ENCODE results near the gene TRIM7.

DNA sequence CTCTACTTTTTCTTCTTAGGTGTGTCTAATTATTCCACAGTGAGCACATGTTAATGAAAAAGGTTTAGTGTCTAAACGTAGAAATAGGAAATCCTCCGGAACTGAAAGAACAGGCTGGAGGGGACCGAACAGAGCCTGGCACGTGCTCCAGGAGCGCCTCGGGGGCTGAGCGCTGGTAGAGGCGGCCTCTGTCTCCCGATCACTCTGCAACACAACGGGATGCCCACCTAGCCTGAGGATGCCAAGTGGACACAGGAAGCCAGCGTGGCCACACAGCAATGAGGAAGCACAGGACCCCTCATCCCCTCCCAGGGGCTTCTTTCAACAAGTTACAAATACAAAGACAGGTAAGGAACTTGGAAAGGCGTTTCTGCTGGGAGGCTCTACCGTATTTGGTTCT is 19.4 kb downstream of the TRIM7 start:
- TF ChIP-seq, protein P1, sequence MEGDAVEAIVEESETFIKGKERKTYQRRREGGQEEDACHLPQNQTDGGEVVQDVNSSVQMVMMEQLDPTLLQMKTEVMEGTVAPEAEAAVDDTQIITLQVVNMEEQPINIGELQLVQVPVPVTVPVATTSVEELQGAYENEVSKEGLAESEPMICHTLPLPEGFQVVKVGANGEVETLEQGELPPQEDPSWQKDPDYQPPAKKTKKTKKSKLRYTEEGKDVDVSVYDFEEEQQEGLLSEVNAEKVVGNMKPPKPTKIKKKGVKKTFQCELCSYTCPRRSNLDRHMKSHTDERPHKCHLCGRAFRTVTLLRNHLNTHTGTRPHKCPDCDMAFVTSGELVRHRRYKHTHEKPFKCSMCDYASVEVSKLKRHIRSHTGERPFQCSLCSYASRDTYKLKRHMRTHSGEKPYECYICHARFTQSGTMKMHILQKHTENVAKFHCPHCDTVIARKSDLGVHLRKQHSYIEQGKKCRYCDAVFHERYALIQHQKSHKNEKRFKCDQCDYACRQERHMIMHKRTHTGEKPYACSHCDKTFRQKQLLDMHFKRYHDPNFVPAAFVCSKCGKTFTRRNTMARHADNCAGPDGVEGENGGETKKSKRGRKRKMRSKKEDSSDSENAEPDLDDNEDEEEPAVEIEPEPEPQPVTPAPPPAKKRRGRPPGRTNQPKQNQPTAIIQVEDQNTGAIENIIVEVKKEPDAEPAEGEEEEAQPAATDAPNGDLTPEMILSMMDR (conservative IDR thresholded peaks at IDR 0.05; ENCODE audit: low read length): no peak
- no peak for TF ChIP-seq EZH2phosphoT487 (IDR thresholded peaks at IDR 0.05; ENCODE audit: borderline replicate concordance)
